ENCODE measurements around the gene C12orf60. TPM values are rescaled to one million over a fixed set of nuclear protein-coding genes. Genes with fewer than 3 reads are reported as not detected.
A peak's percentile ranks its signal among the peaks of the same experiment; 100 is the strongest.

Gene C12orf60
- total RNA-seq, 4 donors from 2014 or later, result 0.77 to 16.5 (median 0.95) TPM

DNA sequence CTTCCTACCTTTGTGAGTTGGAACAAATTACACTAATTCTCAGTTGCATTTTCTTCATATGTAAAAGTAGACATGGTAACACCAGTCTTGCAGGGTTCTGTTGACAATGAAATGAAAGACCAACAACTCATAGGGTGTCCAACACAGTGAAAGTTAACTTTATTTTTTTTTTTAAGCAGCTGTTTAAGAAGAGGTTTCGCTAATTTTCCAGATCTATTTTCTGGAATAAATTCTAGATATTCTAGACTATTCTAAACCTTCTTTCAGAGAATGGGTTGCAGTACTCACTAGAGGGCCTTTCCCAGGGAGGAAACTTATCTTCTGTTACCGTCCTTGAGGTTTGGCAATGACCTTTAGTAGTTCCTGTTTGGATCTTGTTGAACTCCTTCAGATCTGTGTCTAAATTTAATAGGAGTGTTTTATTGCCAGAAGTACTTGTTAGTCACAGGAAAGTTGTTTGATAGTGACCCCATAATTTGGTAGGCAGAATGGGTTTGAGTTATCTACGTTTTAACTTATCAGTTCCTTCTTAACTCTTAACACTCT, 42.6 kb downstream of the C12orf60 start:
- DNase-seq, result no peak
- TF ChIP-seq POLR2A (IDR thresholded peaks at IDR 0.05), result no peak
- TF ChIP-seq, protein P1, sequence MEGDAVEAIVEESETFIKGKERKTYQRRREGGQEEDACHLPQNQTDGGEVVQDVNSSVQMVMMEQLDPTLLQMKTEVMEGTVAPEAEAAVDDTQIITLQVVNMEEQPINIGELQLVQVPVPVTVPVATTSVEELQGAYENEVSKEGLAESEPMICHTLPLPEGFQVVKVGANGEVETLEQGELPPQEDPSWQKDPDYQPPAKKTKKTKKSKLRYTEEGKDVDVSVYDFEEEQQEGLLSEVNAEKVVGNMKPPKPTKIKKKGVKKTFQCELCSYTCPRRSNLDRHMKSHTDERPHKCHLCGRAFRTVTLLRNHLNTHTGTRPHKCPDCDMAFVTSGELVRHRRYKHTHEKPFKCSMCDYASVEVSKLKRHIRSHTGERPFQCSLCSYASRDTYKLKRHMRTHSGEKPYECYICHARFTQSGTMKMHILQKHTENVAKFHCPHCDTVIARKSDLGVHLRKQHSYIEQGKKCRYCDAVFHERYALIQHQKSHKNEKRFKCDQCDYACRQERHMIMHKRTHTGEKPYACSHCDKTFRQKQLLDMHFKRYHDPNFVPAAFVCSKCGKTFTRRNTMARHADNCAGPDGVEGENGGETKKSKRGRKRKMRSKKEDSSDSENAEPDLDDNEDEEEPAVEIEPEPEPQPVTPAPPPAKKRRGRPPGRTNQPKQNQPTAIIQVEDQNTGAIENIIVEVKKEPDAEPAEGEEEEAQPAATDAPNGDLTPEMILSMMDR (IDR thresholded peaks at IDR 0.05), result no peak
- Histone ChIP-seq H3K36me3 (no peaks in the 10 kb centered on the region), H3K9me3 (no peaks in the 10 kb centered on the region), H3K27ac (peak overlapping the region; percentile 53 to 73), H3K4me3 (no peak overlapping the region), H3K27me3 (no peaks in the 10 kb centered on the region), H3K4me1 (peaks cover 0 to 9% of the 10 kb centered on the region in 2 donors)
- intact Hi-C loops (cut with DNase I; ENCODE audit: low total_unique reads), result loop anchor here (5.0 to 10.0 kb wide), 2 partner anchors 151 to 429 kb away; no protein-coding TSS in a partner anchor

DNA sequence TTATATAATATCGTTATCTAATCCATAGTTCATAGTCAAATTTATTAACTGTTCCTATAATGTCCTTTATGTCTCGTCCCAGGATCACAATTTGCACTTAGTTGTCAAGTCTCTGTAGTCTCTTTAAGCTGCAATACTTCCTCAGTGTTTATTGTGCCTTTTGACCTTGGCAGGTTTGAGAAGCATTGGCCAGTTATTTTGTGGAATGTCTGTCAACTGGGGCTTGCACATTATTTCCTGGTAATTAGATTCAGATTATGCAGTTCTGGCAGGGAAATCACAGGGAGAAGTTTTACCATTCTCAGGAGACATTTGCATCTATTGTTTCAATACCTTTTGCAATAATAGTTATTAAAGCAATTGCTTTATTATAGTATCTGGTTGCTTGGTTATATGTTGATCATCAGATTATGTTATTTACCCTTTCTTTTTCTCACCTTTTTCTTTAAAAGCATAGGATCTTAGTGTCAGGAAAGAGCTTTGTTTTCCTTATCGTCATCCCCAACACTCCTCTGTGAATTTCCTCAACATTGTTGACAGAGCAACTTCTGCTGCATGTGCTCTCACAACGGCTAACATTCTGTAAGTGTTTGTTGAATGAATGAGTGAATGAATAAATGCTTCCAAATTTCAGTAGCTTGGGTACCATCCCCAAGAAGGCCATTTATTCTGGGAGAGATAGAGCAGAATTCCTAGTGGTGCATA, 43.6 kb downstream of the C12orf60 start:
- peak overlapping the region; percentile 53 to 73 for H3K27ac ChIP-seq
- no peaks in the 10 kb centered on the region for H3K27me3 ChIP-seq
- intact Hi-C loops (cut with DNase I; ENCODE audit: low total_unique reads), result loop anchor here (5.0 to 10.0 kb wide), 2 partner anchors 150 to 428 kb away; no protein-coding TSS in a partner anchor
- TF ChIP-seq, protein P1 (IDR thresholded peaks at IDR 0.05), result no peak
- no peak for TF ChIP-seq POLR2A (IDR thresholded peaks at IDR 0.05)
- no peaks in the 10 kb centered on the region for H3K9me3 ChIP-seq
- H3K4me1 ChIP-seq, result peaks cover 0 to 9% of the 10 kb centered on the region in 2 donors
- no peak overlapping the region for H3K4me3 ChIP-seq
- no peaks in the 10 kb centered on the region for H3K36me3 ChIP-seq
- no peak for DNase-seq

DNA sequence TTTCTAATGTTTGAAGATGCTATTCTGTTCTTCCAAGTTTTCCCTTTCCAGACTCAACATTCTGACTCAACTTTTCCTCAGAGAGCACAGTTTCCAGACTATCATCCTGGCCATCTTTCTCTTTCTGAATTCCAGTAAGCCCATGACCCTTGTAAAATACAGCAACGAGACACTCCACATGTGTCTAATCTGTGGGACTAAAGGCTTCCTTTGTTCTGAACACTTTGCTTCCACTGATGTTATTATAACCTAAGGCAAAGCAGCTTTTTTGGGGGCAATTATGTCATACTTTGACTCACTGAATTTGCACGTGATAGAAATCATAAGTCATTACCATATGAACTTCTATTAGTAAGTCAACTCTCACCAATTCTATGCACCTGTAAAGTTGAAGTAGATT, 46.2 kb downstream of the C12orf60 start:
- DNase-seq, result peak in 1 of 2 donors; percentile 38
- no peaks in the 10 kb centered on the region for H3K9me3 ChIP-seq
- H3K27ac ChIP-seq, result peak overlapping the region; percentile 73 to 82
- intact Hi-C loops (cut with DNase I; ENCODE audit: low total_unique reads), result loop anchor here (5.0 to 10.0 kb wide), 2 partner anchors 148 to 425 kb away; no protein-coding TSS in a partner anchor
- H3K36me3 ChIP-seq, result no peaks in the 10 kb centered on the region
- H3K27me3 ChIP-seq, result no peaks in the 10 kb centered on the region
- no peak for TF ChIP-seq POLR2A (IDR thresholded peaks at IDR 0.05)
- TF ChIP-seq, protein P1 (IDR thresholded peaks at IDR 0.05), result no peak
- peaks cover 3 to 9% of the 10 kb centered on the region in 2 donors for H3K4me1 ChIP-seq
- H3K4me3 ChIP-seq, result no peak overlapping the region

DNA sequence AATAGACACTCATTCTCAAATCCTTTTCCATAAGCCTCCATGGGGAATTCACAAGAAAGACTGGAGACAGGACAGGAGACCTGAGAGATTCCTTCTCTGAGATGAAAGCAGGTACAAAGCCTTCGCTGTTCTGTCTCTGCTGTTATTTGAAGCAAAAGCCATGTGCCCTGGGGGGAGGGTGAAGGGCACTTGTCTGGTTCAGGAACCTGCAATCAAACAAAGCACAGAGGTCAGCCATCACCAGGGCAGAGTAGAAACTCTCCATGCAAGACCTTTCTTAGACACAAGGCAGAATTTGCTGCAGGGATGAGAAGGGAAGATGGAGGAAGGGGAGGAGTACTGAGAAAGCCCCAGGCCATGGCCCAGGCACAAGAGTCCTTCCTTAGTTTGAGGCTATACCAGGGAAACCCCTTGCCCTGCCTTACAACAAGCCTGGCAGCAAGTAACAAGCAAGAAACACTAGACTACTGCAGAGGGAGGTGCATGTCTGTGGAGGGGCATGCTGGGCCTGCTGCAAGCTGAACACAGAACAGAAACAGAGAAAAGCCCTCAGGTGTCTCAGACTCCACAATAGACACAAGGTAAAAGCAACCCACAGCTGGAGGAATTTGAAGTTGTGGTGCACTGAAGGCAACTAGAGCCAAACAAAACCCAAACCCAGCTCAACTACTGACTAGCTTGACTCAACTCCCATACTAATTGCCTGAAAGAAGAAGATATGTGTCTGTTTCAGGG, 47.6 kb downstream of the C12orf60 start:
- TF ChIP-seq, protein P1 (IDR thresholded peaks at IDR 0.05), result no peak
- no peak for TF ChIP-seq POLR2A (IDR thresholded peaks at IDR 0.05)
- intact Hi-C loops (cut with DNase I; ENCODE audit: low total_unique reads), result no loop called here
- H3K9me3 ChIP-seq, result no peaks in the 10 kb centered on the region
- peak overlapping the region in 1 of 2 donors; percentile 73 for H3K27ac ChIP-seq
- no peak for DNase-seq
- H3K4me1 ChIP-seq, result peaks cover 3 to 8% of the 10 kb centered on the region in 2 donors
- no peaks in the 10 kb centered on the region for H3K27me3 ChIP-seq
- no peak overlapping the region for H3K4me3 ChIP-seq
- no peaks in the 10 kb centered on the region for H3K36me3 ChIP-seq
